Upper lobe of left lung (tissue), 4 donors: ENCODE results near the gene FAM120B.

Experiments
- CTCF ChIP-seq, 6 experiments: fragments of 450-650 bp in 4 of 6; fragments of 200-600 bp in 2 of 6; sonication (generic) in 2 of 6; IDR thresholded peaks; one replicate each; pipeline ENCODE4 v1.5.1; 2016 to 2019; ENCODE audit warnings: antibody characterized with exemption in 6 of 6
- EP300 ChIP-seq, 4 donors: sonication (generic); formaldehyde crosslinking; IDR thresholded peaks; one replicate each; pipeline ENCODE4 v1.5.1; 2017; ENCODE audit warnings: antibody characterized with exemption in 4 of 4, control low read depth in 2 of 4
- POLR2A ChIP-seq, 4 donors: fragments of 450-650 bp; IDR thresholded peaks; one replicate each; pipeline ENCODE4 v1.5.1; 2016 to 2017; ENCODE audit warnings: antibody characterized with exemption in 4 of 4, mild to moderate bottlenecking in 2 of 4

GRCh38 chr6:170357812-170358211 is 51.3 kb downstream of the FAM120B start:
- TF ChIP-seq CTCF (IDR thresholded peaks at IDR 0.05) (no peak), EP300 (IDR thresholded peaks at IDR 0.05) (no peak), POLR2A (IDR thresholded peaks at IDR 0.05) (no peak)
